Sigmoid colon (tissue), 7 donors: ENCODE data around the gene REPS1. TPM values are rescaled to one million over a fixed set of nuclear protein-coding genes. Genes with fewer than 3 reads are reported as not detected.
A peak's percentile ranks its signal among the peaks of the same experiment; 100 is the strongest.

ENCODE experiments used
- DNase-seq: peaks from one replicate; pipeline ENCODE4 v3.0.0-alpha.2; 2019
- H3K27ac ChIP-seq, 4 donors: fragments of 200-600 bp; sonication (generic); one replicate each; pipeline ENCODE4 v1.5.1; 2016 to 2019; ENCODE audit warnings: mild to moderate bottlenecking in 1 of 4
- H3K27me3 ChIP-seq, 3 donors: fragments of 200-600 bp; sonication (generic); one replicate each; pipeline ENCODE4 v1.5.1; 2019; ENCODE audit warnings: mild to moderate bottlenecking in 1 of 3
- H3K36me3 ChIP-seq, 4 donors: fragments of 200-600 bp; sonication (generic); one replicate each; pipeline ENCODE4 v1.5.1; 2016 to 2019
- H3K4me1 ChIP-seq, 4 donors: fragments of 200-600 bp; sonication (generic); one replicate each; pipeline ENCODE4 v1.5.1; 2017 to 2019
- H3K4me3 ChIP-seq, 4 donors: fragments of 200-600 bp; sonication (generic); one replicate each; pipeline ENCODE4 v1.5.1; 2017 to 2019; ENCODE audit warnings: mild to moderate bottlenecking in 2 of 4, moderate library complexity in 1 of 4
- H3K9me3 ChIP-seq, 4 donors: fragments of 200-600 bp in 3 of 4; sonication (generic) in 3 of 4; one replicate each; pipeline versions ENCODE4 v1.5.1 to v1.6.1; 2013 to 2019
- EP300 ChIP-seq, 4 donors: sonication (generic); formaldehyde crosslinking; IDR thresholded peaks; one replicate each; pipeline ENCODE4 v1.6.1; 2017; ENCODE audit warnings: antibody characterized with exemption in 4 of 4
- POLR2A ChIP-seq, 2 donors: fragments of 450-650 bp; IDR thresholded peaks; one replicate each; pipeline ENCODE4 v1.6.1; 2016; ENCODE audit warnings: antibody characterized with exemption in 2 of 2, mild to moderate bottlenecking in 2 of 2, moderate library complexity in 2 of 2
- POLR2AphosphoS5 ChIP-seq, 4 donors: sonication (generic); formaldehyde crosslinking; IDR thresholded peaks; one replicate each; pipeline ENCODE4 v1.6.1; 2017; ENCODE audit warnings: antibody characterized with exemption in 4 of 4
- WGBS, 2 donors: extraction: QIAGEN DNeasy Blood & Tissue Kit; methylation state at CpG; one replicate each; pipeline ENCODE4 v1.1.7; 2013; 5-methylcytosine and 5-hydroxymethylcytosine counted together
- intact Hi-C: fragments of 100-400 bp; cut with DNase I; formaldehyde crosslinking; loops from one replicate; pipeline ENCODE4 v1.15.1; 2023
- polyA plus RNA-seq, 3 donors: library from polyadenylated mRNA; stranded (reverse); fragments of 200-250 nt; gene quantifications; one replicate each; pipeline ENCODE4 v1.2.3, GENCODE V29; 2013
- total RNA-seq, 4 donors: library from RNA; depleted of rRNA; stranded (reverse); fragments of >200 nt; gene quantifications; one replicate each; pipeline ENCODE4 v1.1.0, GENCODE V29; 2016
- TF ChIP-seq, protein P1 (sequence below), 4 experiments: fragments of 450-650 bp in 3 of 4; fragments of 200-600 bp in 1 of 4; IDR thresholded peaks; one replicate each; pipeline ENCODE4 v1.5.1; 2016 to 2019; ENCODE audit warnings: antibody characterized with exemption in 4 of 4, mild to moderate bottlenecking in 3 of 4, moderate library complexity in 2 of 4
- donor health status: healthy with polysubstance abuse.
- donor health status: Bipolar disorder and iron deficiency.
- donor health status: healthy.

Gene REPS1
- total and polyA plus RNA-seq, 7 donors, result 12.6 to 53.7 (median 26.3) TPM

DNA sequence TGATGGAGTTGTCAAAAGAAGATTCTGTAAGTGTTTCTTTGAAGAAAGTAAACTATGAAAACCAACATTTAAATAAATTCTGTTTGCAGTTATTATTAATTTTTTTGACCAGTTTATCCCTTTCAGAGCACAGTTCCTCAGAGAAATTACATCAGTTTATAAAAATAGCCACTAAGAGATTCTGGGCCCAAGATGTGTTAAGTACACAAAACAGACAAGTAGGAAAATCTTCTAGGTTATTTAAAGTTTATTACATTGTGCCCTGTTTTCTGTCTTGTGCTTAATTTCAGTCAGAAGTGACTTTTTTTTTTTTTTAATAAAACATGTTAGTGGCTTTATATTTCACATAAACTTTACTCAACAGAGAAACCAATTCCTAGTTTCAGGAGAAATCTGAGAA, 119.9 kb downstream of the REPS1 start:
- Histone ChIP-seq H3K27ac (peak overlapping the region in 3 of 4 donors; percentile 51 to 76 (median 58)), H3K36me3 (no peaks in the 10 kb centered on the region), H3K9me3 (no peaks in the 10 kb centered on the region), H3K4me1 (peaks cover 0 to 48% (median 27%) of the 10 kb centered on the region in 4 donors), H3K27me3 (no peaks in the 10 kb centered on the region), H3K4me3 (no peak overlapping the region)
- no peak for TF ChIP-seq POLR2A (IDR thresholded peaks at IDR 0.05)
- peak in 3 of 4 donors; percentile 23 to 47 (median 37) for TF ChIP-seq POLR2AphosphoS5 (IDR thresholded peaks at IDR 0.05)
- TF ChIP-seq EP300 (IDR thresholded peaks at IDR 0.05), result no peak
- TF ChIP-seq, protein P1, sequence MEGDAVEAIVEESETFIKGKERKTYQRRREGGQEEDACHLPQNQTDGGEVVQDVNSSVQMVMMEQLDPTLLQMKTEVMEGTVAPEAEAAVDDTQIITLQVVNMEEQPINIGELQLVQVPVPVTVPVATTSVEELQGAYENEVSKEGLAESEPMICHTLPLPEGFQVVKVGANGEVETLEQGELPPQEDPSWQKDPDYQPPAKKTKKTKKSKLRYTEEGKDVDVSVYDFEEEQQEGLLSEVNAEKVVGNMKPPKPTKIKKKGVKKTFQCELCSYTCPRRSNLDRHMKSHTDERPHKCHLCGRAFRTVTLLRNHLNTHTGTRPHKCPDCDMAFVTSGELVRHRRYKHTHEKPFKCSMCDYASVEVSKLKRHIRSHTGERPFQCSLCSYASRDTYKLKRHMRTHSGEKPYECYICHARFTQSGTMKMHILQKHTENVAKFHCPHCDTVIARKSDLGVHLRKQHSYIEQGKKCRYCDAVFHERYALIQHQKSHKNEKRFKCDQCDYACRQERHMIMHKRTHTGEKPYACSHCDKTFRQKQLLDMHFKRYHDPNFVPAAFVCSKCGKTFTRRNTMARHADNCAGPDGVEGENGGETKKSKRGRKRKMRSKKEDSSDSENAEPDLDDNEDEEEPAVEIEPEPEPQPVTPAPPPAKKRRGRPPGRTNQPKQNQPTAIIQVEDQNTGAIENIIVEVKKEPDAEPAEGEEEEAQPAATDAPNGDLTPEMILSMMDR (IDR thresholded peaks at IDR 0.05), result no peak
- no peak for DNase-seq
- intact Hi-C loops, result loop anchor here (5.0 kb wide), 1 partner anchor 36 kb away; no protein-coding TSS in a partner anchor

DNA sequence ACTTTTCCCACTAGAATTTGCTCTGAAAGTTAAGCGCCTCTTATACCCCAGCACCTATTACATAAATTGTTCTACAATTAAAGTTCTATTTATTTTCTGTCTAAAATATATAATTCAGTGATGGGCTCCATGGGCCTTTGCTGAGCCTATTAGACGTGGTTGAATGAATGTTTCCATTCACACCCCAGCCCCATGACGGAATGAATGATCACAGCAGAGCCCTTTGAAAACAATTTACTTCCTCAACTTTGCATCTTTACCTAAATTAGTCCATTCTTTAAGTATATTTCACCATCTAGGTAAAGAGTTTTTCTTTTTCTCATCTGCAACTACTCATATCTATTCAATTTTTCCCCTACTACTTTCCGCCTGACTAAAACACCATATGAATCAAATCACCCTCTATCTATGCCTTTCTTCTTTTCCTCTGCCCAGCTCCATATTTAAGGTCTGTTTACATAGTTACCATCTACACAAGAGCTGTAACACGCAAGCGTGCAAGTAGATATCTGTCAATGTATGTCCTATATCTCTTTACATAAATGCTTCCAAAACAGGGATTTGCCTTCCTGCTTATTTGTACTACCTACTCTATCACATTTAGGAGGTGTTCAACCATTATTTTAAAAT, 122.5 kb downstream of the REPS1 start:
- Histone ChIP-seq H3K9me3 (no peaks in the 10 kb centered on the region), H3K36me3 (no peaks in the 10 kb centered on the region), H3K4me3 (no peak overlapping the region), H3K27me3 (no peaks in the 10 kb centered on the region), H3K27ac (no peak overlapping the region), H3K4me1 (peaks cover 0 to 51% (median 28%) of the 10 kb centered on the region in 4 donors)
- DNase-seq, result no peak
- WGBS, 2 donors, result 81 to 91% methylated on average over 6 of the region's 6 CpGs
- intact Hi-C loops, result loop anchor here (5.0 kb wide), 1 partner anchor 33 kb away; no protein-coding TSS in a partner anchor
- TF ChIP-seq EP300 (IDR thresholded peaks at IDR 0.05), result no peak

DNA sequence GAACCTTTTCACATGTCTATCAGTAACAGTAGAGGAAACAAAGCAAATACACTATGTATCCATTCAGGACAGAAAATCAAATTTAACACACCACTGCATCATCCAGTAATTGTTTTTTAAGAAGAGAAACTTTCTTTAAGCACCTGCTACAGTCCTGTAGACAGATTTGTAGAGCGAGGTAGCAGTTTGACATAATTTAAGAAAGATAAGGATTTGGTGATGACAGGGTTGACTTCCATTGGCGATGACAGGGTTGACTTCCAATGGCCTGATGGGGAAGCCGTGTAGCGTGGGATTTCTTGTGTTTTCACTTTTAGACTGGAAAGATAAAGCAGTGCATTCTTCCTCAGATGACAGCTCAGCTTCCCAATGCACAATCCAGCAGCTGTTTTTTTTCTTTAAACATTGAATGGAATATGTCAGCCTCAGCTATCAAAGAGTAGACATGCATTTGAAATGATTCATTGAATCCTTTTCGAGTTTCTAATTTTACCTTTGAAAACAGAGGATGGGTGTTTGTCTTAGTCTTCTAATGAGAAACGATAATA, 123.6 kb downstream of the REPS1 start:
- Histone ChIP-seq H3K36me3 (no peaks in the 10 kb centered on the region), H3K4me1 (peaks cover 0 to 42% (median 26%) of the 10 kb centered on the region in 4 donors), H3K4me3 (no peak overlapping the region), H3K9me3 (no peaks in the 10 kb centered on the region), H3K27me3 (no peaks in the 10 kb centered on the region), H3K27ac (peak overlapping the region in 3 of 4 donors; percentile 59 to 75 (median 60))
- 78 to 81% methylated on average over 6 of the region's 6 CpGs for WGBS, 2 donors
- no peak for DNase-seq
- TF ChIP-seq, protein P1 (IDR thresholded peaks at IDR 0.05), result no peak
- TF ChIP-seq POLR2AphosphoS5 (IDR thresholded peaks at IDR 0.05) (no peak), EP300 (IDR thresholded peaks at IDR 0.05) (no peak), POLR2A (IDR thresholded peaks at IDR 0.05) (no peak)
- intact Hi-C loops, result no loop called here

DNA sequence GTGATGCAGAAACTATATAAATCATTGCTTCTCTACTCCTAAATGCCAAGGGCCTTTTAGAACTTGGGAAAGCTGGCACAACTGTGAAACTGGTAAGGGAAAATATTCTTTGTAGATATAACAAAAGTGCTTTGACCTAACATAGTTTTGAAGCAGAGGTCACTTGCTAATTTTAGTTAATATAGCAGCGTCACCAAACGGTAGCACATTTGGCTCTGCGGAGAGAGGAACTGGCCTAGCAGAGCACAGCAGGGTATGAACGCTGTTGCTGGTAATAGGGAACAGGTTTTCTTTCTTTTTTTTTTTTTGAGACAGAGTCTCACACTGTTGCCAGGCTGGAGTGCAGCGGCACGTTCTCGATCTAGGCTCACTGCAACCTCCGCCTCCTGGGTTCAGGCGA, 124.7 kb downstream of the REPS1 start:
- H3K27ac ChIP-seq, result peak overlapping the region in 3 of 4 donors; percentile 59 to 75 (median 60)
- no peaks in the 10 kb centered on the region for H3K36me3 ChIP-seq
- H3K4me3 ChIP-seq, result no peak overlapping the region
- H3K4me1 ChIP-seq, result peaks cover 0 to 31% (median 16%) of the 10 kb centered on the region in 4 donors
- intact Hi-C loops, result no loop called here
- no peak for DNase-seq
- H3K9me3 ChIP-seq, result no peaks in the 10 kb centered on the region
- 82 to 93% methylated on average over 9 of the region's 9 CpGs for WGBS, 2 donors
- H3K27me3 ChIP-seq, result no peaks in the 10 kb centered on the region
- no peak for TF ChIP-seq POLR2AphosphoS5 (IDR thresholded peaks at IDR 0.05)
- TF ChIP-seq EP300 (IDR thresholded peaks at IDR 0.05), result no peak
- TF ChIP-seq, protein P1 (IDR thresholded peaks at IDR 0.05), result no peak
- TF ChIP-seq POLR2A (IDR thresholded peaks at IDR 0.05), result no peak

DNA sequence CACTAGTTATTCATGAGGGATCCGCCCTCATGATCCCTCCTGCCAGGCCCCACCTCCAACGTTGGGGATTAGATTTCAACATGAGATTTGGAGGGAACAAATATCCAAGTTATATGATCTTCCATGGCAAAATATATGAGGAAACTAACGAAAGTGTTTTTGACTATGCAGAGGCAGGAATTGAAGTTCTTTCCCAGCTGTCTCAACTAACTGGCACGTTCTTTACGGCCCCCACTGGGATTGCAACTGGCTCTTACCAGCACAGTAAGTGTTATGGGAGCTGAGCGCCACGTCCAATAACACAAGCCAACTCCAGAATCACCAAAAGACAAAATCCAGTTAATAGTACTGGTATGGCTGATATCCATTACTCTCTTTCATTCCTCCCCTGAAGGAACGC, 125.6 kb downstream of the REPS1 start:
- WGBS, 2 donors, result 86 to 89% methylated on average over 8 of the region's 8 CpGs
- H3K27ac ChIP-seq, result peak overlapping the region in 2 of 4 donors; percentile 59 to 75
- DNase-seq, result no peak

More for the DNA sequence above, 125.6 kb downstream of the REPS1 start:
- H3K36me3 ChIP-seq, result no peaks in the 10 kb centered on the region
- H3K4me1 ChIP-seq, result peaks cover 0 to 30% (median 13%) of the 10 kb centered on the region in 4 donors
- no peak for TF ChIP-seq EP300 (IDR thresholded peaks at IDR 0.05)
- TF ChIP-seq, protein P1 (IDR thresholded peaks at IDR 0.05), result no peak
- TF ChIP-seq POLR2A (IDR thresholded peaks at IDR 0.05), result no peak
- TF ChIP-seq POLR2AphosphoS5 (IDR thresholded peaks at IDR 0.05), result no peak
- H3K4me3 ChIP-seq, result no peak overlapping the region
- no peaks in the 10 kb centered on the region for H3K9me3 ChIP-seq
- intact Hi-C loops, result no loop called here
- H3K27me3 ChIP-seq, result no peaks in the 10 kb centered on the region
